PC-3 (cell line): ENCODE data around the gene GSG1L. TPM values are rescaled to one million over a fixed set of nuclear protein-coding genes. Genes with fewer than 3 reads are reported as not detected.

Experiments used
- ATAC-seq: fragments of 200-7000 bp; cut with Tn5 transposase; 2 replicates; pipeline ENCODE4 v1.9.1; 2020; ENCODE audit warnings: mild to moderate bottlenecking, moderate library complexity
- BruUV-seq: library from RNA; stranded (reverse); fragments of 400-500 nt; replicated peaks from 2 replicates; lab custom pipeline; 2021; lab: Mats Ljungman, UMichigan
- CTCF ChIA-PET: fragments of 300-600 bp; sonication (Branson Sonifier 250); formaldehyde crosslinking; loops from one replicate; lab custom pipeline; 2022; ENCODE audit warnings: antibody characterized with exemption; lab: Charles Lee
- POLR2A ChIA-PET: fragments of 300-600 bp; sonication (Branson Sonifier 250); formaldehyde crosslinking; loops from one replicate; lab custom pipeline; 2022; ENCODE audit warnings: antibody characterized with exemption; ENCODE audit not compliant: unreplicated experiment; lab: Charles Lee
- DNase-seq: peaks from one replicate; pipeline ENCODE4 v3.0.0-alpha.2; 2015
- H2AFZ ChIP-seq: fragments of 300-600 bp; sonication (generic); 2 replicates; pipeline ENCODE4 v1.6.0; 2016; ENCODE audit warnings: antibody characterized with exemption, low read length
- H3F3A ChIP-seq: fragments of 300-600 bp; sonication (generic); one replicate; pipeline ENCODE4 v1.6.0; 2017; ENCODE audit warnings: antibody characterized with exemption, low read length, control low read depth, mild to moderate bottlenecking; ENCODE audit not compliant: unreplicated experiment
- H3K27ac ChIP-seq: fragments of 300-600 bp; sonication (generic); 2 replicates; pipeline ENCODE4 v1.5.1; 2016; ENCODE audit warnings: mild to moderate bottlenecking, low read length
- H3K27me3 ChIP-seq: fragments of 300-600 bp; sonication (generic); 2 replicates; pipeline ENCODE4 v1.6.1; 2016; ENCODE audit warnings: low read length, mixed read lengths
- H3K36me3 ChIP-seq: fragments of 300-600 bp; sonication (generic); 2 replicates; pipeline ENCODE4 v1.6.1; 2016; ENCODE audit warnings: low read depth, mixed run types, low read length, mixed read lengths
- H3K4me1 ChIP-seq: fragments of 300-600 bp; sonication (generic); 2 replicates; pipeline ENCODE4 v1.5.1; 2016; ENCODE audit warnings: low read length; ENCODE audit not compliant: insufficient read depth
- H3K4me2 ChIP-seq: fragments of 300-600 bp; sonication (generic); 2 replicates; pipeline ENCODE4 v1.6.0; 2016; ENCODE audit warnings: low read length
- H3K4me3 ChIP-seq: fragments of 300-600 bp; sonication (generic); 2 replicates; pipeline ENCODE4 v1.5.1; 2016; ENCODE audit warnings: mild to moderate bottlenecking, low read length, mixed read lengths
- H3K79me2 ChIP-seq: fragments of 300-600 bp; sonication (generic); 2 replicates; pipeline ENCODE4 v1.6.1; 2017; ENCODE audit warnings: low read length, mixed read lengths
- H3K9ac ChIP-seq: fragments of 300-600 bp; sonication (generic); 2 replicates; pipeline ENCODE4 v1.6.0; 2016; ENCODE audit warnings: mild to moderate bottlenecking, low read length
- H3K9me2 ChIP-seq: fragments of 300-600 bp; sonication (generic); replicated peaks from 2 replicates; pipeline ENCODE4 v1.6.1; 2016; ENCODE audit warnings: mixed run types, low read length, mixed read lengths
- H3K9me3 ChIP-seq: fragments of 300-600 bp; sonication (generic); 2 replicates; pipeline ENCODE4 v1.6.1; 2016; ENCODE audit warnings: low read length, mixed read lengths
- H4K20me1 ChIP-seq: fragments of 300-600 bp; sonication (generic); 2 replicates; pipeline ENCODE4 v1.6.1; 2016; ENCODE audit warnings: low read length, mixed read lengths
- CTCF ChIP-seq: fragments of 300-600 bp; sonication (generic); conservative IDR thresholded peaks from 2 replicates; pipeline ENCODE4 v1.5.1; 2017; ENCODE audit warnings: antibody characterized with exemption, low read depth, mild to moderate bottlenecking, low read length
- EZH2 ChIP-seq: fragments of 300-600 bp; sonication (generic); IDR thresholded peaks from one replicate; pipeline ENCODE4 v1.6.1; 2017; ENCODE audit warnings: antibody characterized with exemption, mild to moderate bottlenecking, low read length; ENCODE audit not compliant: unreplicated experiment
- EZH2phosphoT487 ChIP-seq: fragments of 300-600 bp; sonication (generic); IDR thresholded peaks from 2 replicates; pipeline ENCODE4 v1.6.1; 2018; ENCODE audit warnings: mild to moderate bottlenecking, antibody characterized with exemption, low read length, borderline replicate concordance
- intact Hi-C: fragments of 100-400 bp; cut with micrococcal nuclease; formaldehyde crosslinking; loops from 2 replicates; pipeline ENCODE4 v1.9.0; 2023
- total RNA-seq: library from RNA; depleted of rRNA; stranded (reverse); fragments of >200 nt; gene quantifications from 2 replicates; pipeline ENCODE4 v1.2.3, GENCODE V29; 2014

GSG1L gene
- total RNA-seq, 1 experiment from 2014 or later: not detected

DNA sequence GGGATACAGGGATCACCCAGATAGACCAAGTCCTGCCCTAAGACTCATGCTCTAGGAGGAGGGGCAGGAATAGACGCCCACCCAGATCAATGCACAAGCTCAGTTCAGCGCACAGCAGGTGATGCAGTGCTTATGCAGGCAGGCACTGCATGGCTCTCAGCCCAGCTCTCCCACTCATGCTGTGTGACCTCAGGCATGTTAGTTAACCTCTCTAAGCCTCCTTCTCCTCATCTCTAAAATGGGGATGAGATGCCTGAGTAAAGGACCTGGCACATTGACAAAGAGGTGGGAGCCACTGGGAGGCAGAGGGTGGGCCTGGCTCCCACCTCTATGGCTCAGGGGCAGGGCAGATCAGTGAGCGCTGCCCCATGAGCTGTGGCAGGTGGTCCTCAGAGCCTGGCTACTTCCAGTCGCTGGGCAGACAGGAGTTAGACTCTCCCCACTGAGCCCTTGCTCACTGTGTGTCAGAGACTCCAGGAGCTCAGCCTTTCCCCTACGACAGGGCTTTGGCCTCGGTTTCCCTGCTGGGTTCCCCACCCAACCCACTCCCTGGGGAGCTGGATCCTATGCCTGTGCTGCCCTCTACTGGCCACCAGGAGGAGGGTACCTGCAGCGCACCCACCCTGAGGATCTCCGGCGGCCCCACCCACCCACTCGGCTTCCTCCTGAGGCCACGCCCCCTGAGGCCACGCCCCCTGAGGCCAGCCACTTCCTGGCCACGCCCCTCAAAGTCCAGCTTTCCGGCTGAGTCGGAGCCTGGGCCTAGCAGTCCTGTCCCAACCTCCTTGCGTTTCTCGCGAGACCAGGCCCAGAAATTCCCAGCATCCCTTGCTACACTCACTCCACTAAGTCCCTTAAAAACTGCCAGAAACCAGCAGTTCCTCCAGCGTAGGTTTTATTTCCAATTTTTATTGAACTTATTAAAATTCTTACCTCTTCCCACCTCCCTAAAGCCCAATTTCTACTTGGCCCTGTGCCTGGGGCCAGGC, 196.1 kb downstream of the GSG1L start:
- TF ChIP-seq CTCF (peak; percentile 61), EZH2phosphoT487 (no peak), EZH2 (no peak)
- no peaks in the 10 kb centered on the region for H3F3A ChIP-seq
- H3K36me3 ChIP-seq: no peaks in the 10 kb centered on the region
- H3K4me2 ChIP-seq: no peak overlapping the region
- no peaks in the 10 kb centered on the region for H3K9me2 ChIP-seq
- H3K9me3 ChIP-seq: peaks cover 4% of the 10 kb centered on the region; the same call in 1 of the 2 replicates
- DNase-seq: peak; percentile 75
- ChIA-PET POLR2A (no interaction called here), CTCF (interaction anchor here (0.6 to 1.0 kb wide), 5 partner anchors 75 to 191 kb away, joined by 3 to 6 read pairs (median 3); no protein-coding TSS in a partner anchor)
- BruUV-seq: no TSS peak
- H3K4me3 ChIP-seq: no peak overlapping the region
- H2AFZ ChIP-seq: 0 out of 2 replicates have a peak overlapping the region, but pooled peaks have one; percentile 48
- no peaks in the 10 kb centered on the region for H3K4me1 ChIP-seq
- H3K9ac ChIP-seq: no peak overlapping the region
- no peaks in the 10 kb centered on the region for H3K79me2 ChIP-seq
- H3K27ac ChIP-seq: no peak overlapping the region
- H3K27me3 ChIP-seq: no peaks in the 10 kb centered on the region
- no peaks in the 10 kb centered on the region for H4K20me1 ChIP-seq
- peak; percentile 83 for ATAC-seq
- intact Hi-C loops: no loop called here

- Histone ChIP-seq H2AFZ (no peak overlapping the region), H3K79me2 (no peaks in the 10 kb centered on the region), H3K36me3 (no peaks in the 10 kb centered on the region), H3K4me3 (no peak overlapping the region), H3K4me1 (no peaks in the 10 kb centered on the region), H3K9ac (no peak overlapping the region), H3K27ac (no peak overlapping the region), H4K20me1 (no peaks in the 10 kb centered on the region), H3K27me3 (no peaks in the 10 kb centered on the region), H3F3A (no peaks in the 10 kb centered on the region), H3K9me2 (no peaks in the 10 kb centered on the region), H3K4me2 (no peak overlapping the region), H3K9me3 (peaks cover 4% of the 10 kb centered on the region; the same call in 1 of the 2 replicates)
- BruUV-seq: no TSS peak
- ATAC-seq (no peak), DNase-seq (no peak)
- TF ChIP-seq EZH2phosphoT487 (no peak), CTCF (no peak), EZH2 (no peak)
- CTCF ChIA-PET: no interaction called here
- intact Hi-C loops: no loop called here
- POLR2A ChIA-PET: no interaction called here
Measured at GRCh38 chr16:27863377-27863776, 200.1 kb downstream of the GSG1L start.

DNA sequence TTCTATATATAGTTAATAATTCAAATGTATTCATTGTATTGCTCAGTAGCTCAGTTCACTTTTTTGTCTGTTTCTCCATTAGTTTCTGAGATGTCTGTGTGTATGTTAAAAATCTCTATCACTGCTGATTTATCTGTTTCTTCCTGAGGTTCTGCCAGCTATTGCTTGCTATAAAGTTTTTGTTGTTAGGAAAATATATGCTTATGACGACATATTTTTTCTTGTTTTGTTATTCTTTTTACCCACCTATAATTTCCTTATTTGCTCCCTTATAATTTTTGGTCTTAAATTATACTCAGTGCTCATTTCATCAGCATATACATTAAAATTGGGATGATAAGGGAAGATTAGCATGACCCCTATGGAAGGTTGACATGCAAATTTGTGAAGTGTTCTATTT, 200.6 kb downstream of the GSG1L start:
- Histone ChIP-seq H3F3A (no peaks in the 10 kb centered on the region), H3K4me1 (no peaks in the 10 kb centered on the region), H3K9me2 (no peaks in the 10 kb centered on the region), H3K79me2 (no peaks in the 10 kb centered on the region), H4K20me1 (no peaks in the 10 kb centered on the region), H3K27ac (no peak overlapping the region), H2AFZ (no peak overlapping the region), H3K27me3 (0 out of 2 replicates have a peak, but pooled peaks cover under 1% of the 10 kb centered on the region), H3K4me3 (no peak overlapping the region), H3K4me2 (no peak overlapping the region), H3K9ac (no peak overlapping the region), H3K9me3 (peaks cover 4% of the 10 kb centered on the region; the same call in 1 of the 2 replicates), H3K36me3 (no peaks in the 10 kb centered on the region)
- ChIA-PET CTCF (no interaction called here), POLR2A (no interaction called here)
- no peak for ATAC-seq
- intact Hi-C loops: no loop called here
- TF ChIP-seq EZH2phosphoT487 (no peak), EZH2 (no peak), CTCF (no peak)
- no TSS peak for BruUV-seq
- no peak for DNase-seq
